Astrocyte of the cerebellum (primary cell): ENCODE data around the gene YAE1.

Experiments used
- DNase-seq: peaks from one replicate; pipeline ENCODE4 v3.0.0-alpha.2; 2011; ENCODE audit warnings: low read depth
- H3K4me3 ChIP-seq: 2 replicates; pipeline ENCODE4 v1.5.1; 2011; ENCODE audit warnings: mild to moderate bottlenecking, low read depth, low read length, moderate library complexity
- in situ Hi-C: cut with HindIII; loops from 2 replicates; pipeline ENCODE4 v1.10.0; 2017; ENCODE audit warnings: low sequenced_read_pairs
- TF ChIP-seq, protein P1 (sequence below): IDR thresholded peaks from 2 replicates; pipeline ENCODE4 v1.5.1; 2012; ENCODE audit warnings: low read length, low read depth, moderate library complexity, mild to moderate bottlenecking; ENCODE audit errors: missing control alignments

Gene YAE1

DNA sequence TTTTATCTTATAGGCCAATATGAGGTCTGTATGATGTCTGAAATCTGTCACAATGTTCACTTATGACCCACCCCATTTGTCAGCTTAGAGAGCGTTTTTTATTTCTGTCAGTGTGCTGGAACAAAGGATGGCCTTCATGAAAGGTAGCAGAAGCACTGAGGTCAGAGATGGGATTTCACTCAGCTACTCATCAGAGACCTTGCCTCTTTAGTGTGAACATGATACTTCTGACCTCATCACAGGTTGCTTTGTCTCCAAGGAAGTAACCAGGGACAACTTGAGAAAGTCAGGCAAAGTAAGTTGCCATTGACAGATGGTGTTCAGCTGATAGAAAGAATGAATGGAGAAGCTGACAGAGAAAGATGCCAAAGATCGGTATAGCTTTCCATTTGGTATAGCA is 16.3 kb downstream of the YAE1 start:
- in situ Hi-C loops, result loop anchor here (10.0 kb wide), 1 partner anchor 162 kb away; no protein-coding TSS in a partner anchor
- DNase-seq, result no peak
- TF ChIP-seq, protein P1, sequence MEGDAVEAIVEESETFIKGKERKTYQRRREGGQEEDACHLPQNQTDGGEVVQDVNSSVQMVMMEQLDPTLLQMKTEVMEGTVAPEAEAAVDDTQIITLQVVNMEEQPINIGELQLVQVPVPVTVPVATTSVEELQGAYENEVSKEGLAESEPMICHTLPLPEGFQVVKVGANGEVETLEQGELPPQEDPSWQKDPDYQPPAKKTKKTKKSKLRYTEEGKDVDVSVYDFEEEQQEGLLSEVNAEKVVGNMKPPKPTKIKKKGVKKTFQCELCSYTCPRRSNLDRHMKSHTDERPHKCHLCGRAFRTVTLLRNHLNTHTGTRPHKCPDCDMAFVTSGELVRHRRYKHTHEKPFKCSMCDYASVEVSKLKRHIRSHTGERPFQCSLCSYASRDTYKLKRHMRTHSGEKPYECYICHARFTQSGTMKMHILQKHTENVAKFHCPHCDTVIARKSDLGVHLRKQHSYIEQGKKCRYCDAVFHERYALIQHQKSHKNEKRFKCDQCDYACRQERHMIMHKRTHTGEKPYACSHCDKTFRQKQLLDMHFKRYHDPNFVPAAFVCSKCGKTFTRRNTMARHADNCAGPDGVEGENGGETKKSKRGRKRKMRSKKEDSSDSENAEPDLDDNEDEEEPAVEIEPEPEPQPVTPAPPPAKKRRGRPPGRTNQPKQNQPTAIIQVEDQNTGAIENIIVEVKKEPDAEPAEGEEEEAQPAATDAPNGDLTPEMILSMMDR, result no peak
- no peak overlapping the region for H3K4me3 ChIP-seq

- in situ Hi-C loops, result loop anchor here (10.0 kb wide), 1 partner anchor 161 kb away; no protein-coding TSS in a partner anchor
- no peak for DNase-seq
- H3K4me3 ChIP-seq, result no peak overlapping the region
- TF ChIP-seq, protein P1, result no peak
Observed at GRCh38 chr7:39583539-39583938, 17.3 kb downstream of the YAE1 start.

DNA sequence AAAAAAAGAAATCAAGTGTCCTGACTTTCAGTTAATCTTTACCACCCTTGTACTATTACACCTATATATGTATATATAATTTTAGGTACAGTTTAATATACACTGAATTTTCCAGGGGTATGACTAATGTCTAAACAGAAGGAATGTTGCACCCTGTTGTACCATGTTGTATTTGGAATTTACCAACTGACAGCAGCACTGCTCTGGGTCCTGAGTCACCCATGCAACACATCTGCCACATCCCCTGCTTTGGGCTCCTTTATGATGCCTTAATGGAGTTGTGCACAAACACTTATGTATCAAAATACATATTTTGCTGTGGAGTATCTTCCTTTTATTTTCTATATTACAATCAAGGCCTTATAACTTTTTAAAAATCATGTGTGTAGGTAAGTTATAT is 21.2 kb downstream of the YAE1 start:
- DNase-seq, result no peak
- TF ChIP-seq, protein P1, result no peak
- in situ Hi-C loops, result loop anchor here (10.0 kb wide), 1 partner anchor 157 kb away; no protein-coding TSS in a partner anchor
- no peak overlapping the region for H3K4me3 ChIP-seq

- TF ChIP-seq, protein P1, result no peak
- in situ Hi-C loops, result loop anchor here (10.0 kb wide), 1 partner anchor 156 kb away; no protein-coding TSS in a partner anchor
Observed at GRCh38 chr7:39588416-39588815, 22.2 kb downstream of the YAE1 start.

GRCh38 chr7:39589323-39590111 is 23.3 kb downstream of the YAE1 start:
- DNase-seq, result peak; percentile 75
- no peak overlapping the region for H3K4me3 ChIP-seq
- in situ Hi-C loops, result loop anchor here (10.0 kb wide), 1 partner anchor 155 kb away; no protein-coding TSS in a partner anchor
- TF ChIP-seq, protein P1, result no peak

More at GRCh38 chr7:39588416-39588815, 22.2 kb downstream of the YAE1 start:
- no peak for DNase-seq
- H3K4me3 ChIP-seq, result no peak overlapping the region

DNA sequence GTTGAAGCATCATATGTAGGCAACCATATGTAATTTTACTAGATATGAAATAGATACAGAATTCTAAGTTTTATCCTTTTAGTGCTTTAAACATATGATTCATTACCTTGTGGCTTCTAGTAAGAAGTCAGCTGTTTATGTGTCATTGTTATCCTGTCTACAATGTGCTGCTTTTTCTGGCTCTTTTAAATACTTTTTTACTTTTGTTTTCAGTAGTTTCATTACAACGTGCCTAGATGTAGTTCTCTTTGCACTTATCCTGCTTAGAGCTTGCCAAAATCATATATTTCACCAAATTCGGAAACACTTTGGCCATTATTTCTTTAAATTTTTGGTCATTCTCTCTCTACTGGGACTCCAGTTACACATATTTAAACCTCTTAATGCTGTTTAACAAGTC is 26.4 kb downstream of the YAE1 start:
- no peak overlapping the region for H3K4me3 ChIP-seq
- in situ Hi-C loops, result no loop called here

More for the DNA sequence above, 26.4 kb downstream of the YAE1 start:
- peak; percentile 49 for DNase-seq
- TF ChIP-seq, protein P1, result no peak
